ENCODE data around the gene PTGIS.

The PTGIS gene

GRCh38 chr20:49594143-49594930, 26.4 kb upstream of the PTGIS start:
- no peak for TF ChIP-seq CTCF (IDR thresholded peaks at IDR 0.05; ENCODE audit: low read depth, low read length)
- no peak overlapping the region for H3K4me3 ChIP-seq (replicated peaks in 1 of 2; ENCODE audit: low read depth in 2 of 2, low read length in 2 of 2)
- peak; percentile 69 to 87 for DNase-seq (ENCODE audit: low read depth in 2 of 2)

- no peak overlapping the region for H3K4me3 ChIP-seq (replicated peaks in 1 of 2; ENCODE audit: low read depth in 2 of 2, low read length in 2 of 2)
- no peak for DNase-seq (ENCODE audit: low read depth in 2 of 2)
- no peak for TF ChIP-seq CTCF (IDR thresholded peaks at IDR 0.05; ENCODE audit: low read depth, low read length)
Observed at GRCh38 chr20:49593466-49594142, 25.7 kb upstream of the PTGIS start.

GRCh38 chr20:49592120-49592519, 24.2 kb upstream of the PTGIS start:
- H3K4me3 ChIP-seq (replicated peaks in 1 of 2; ENCODE audit: low read depth in 2 of 2, low read length in 2 of 2): no peak overlapping the region
- TF ChIP-seq CTCF (IDR thresholded peaks at IDR 0.05; ENCODE audit: low read depth, low read length): no peak
- no peak for DNase-seq (ENCODE audit: low read depth in 2 of 2)

GRCh38 chr20:49591217-49591865, 23.4 kb upstream of the PTGIS start:
- peak; percentile 37 to 86 for DNase-seq (ENCODE audit: low read depth in 2 of 2)
- no peak overlapping the region for H3K4me3 ChIP-seq (replicated peaks in 1 of 2; ENCODE audit: low read depth in 2 of 2, low read length in 2 of 2)
- TF ChIP-seq CTCF (IDR thresholded peaks at IDR 0.05; ENCODE audit: low read depth, low read length): no peak

GRCh38 chr20:49590163-49591017, 22.5 kb upstream of the PTGIS start:
- DNase-seq (ENCODE audit: low read depth in 2 of 2): peak in 1 of 2 donors; percentile 32
- no peak for TF ChIP-seq CTCF (IDR thresholded peaks at IDR 0.05; ENCODE audit: low read depth, low read length)
- H3K4me3 ChIP-seq (replicated peaks in 1 of 2; ENCODE audit: low read depth in 2 of 2, low read length in 2 of 2): no peak overlapping the region

- TF ChIP-seq CTCF (IDR thresholded peaks at IDR 0.05; ENCODE audit: low read depth, low read length): no peak
- no peak overlapping the region for H3K4me3 ChIP-seq (replicated peaks in 1 of 2; ENCODE audit: low read depth in 2 of 2, low read length in 2 of 2)
- no peak for DNase-seq (ENCODE audit: low read depth in 2 of 2)
Observed at GRCh38 chr20:49589747-49590146, 21.8 kb upstream of the PTGIS start.
